Liver (tissue), 9 donors: Measurements from ENCODE around the gene HMSD. TPM values are rescaled to one million over a fixed set of nuclear protein-coding genes. Genes with fewer than 3 reads are reported as not detected.

ENCODE experiments used
- DNase-seq: peaks from one replicate; pipeline ENCODE4 v3.0.0-alpha.2; 2017; ENCODE audit warnings: low spot score
- H3K27ac ChIP-seq, 2 donors: one replicate each; pipeline ENCODE4 v1.7.0; 2013; ENCODE audit warnings: inconsistent platforms in 2 of 2, low read length in 2 of 2, control low read depth in 1 of 2, low read depth in 1 of 2, mild to moderate bottlenecking in 1 of 2
- H3K27me3 ChIP-seq, 4 donors: one replicate each; pipeline versions ENCODE4 v1.6.1 to v1.7.0; 2013; ENCODE audit warnings: low read length in 3 of 4, inconsistent platforms in 1 of 4, mild to moderate bottlenecking in 1 of 4, moderate library complexity in 1 of 4; ENCODE audit not compliant: control insufficient read depth in 4 of 4, insufficient read depth in 4 of 4
- H3K36me3 ChIP-seq, 4 donors: one replicate each; pipeline versions ENCODE4 v1.6.1 to v1.7.0; 2013; ENCODE audit warnings: low read length in 3 of 4, mild to moderate bottlenecking in 3 of 4, low read depth in 1 of 4, moderate library complexity in 1 of 4; ENCODE audit not compliant: control insufficient read depth in 4 of 4, insufficient read depth in 3 of 4
- H3K4me1 ChIP-seq, 4 donors: one replicate each; pipeline versions ENCODE4 v1.6.1 to v1.7.0; 2013; ENCODE audit warnings: low read length in 3 of 4, mild to moderate bottlenecking in 3 of 4, moderate library complexity in 1 of 4; ENCODE audit not compliant: control insufficient read depth in 4 of 4, insufficient read depth in 4 of 4
- H3K4me3 ChIP-seq, 3 donors: one replicate each; pipeline versions ENCODE4 v1.6.1 to v1.7.0; 2013; ENCODE audit warnings: low read length in 3 of 3, control low read depth in 1 of 3, low read depth in 1 of 3, mild to moderate bottlenecking in 1 of 3
- H3K9ac ChIP-seq, 2 donors: one replicate each; pipeline ENCODE4 v1.7.0; 2013; ENCODE audit warnings: low read length in 2 of 2, mild to moderate bottlenecking in 2 of 2, moderate library complexity in 2 of 2, control low read depth in 1 of 2, low read depth in 1 of 2
- H3K9me3 ChIP-seq, 4 donors: one replicate each; pipeline versions ENCODE4 v1.6.1 to v1.7.0; 2013; ENCODE audit warnings: low read length in 3 of 4; ENCODE audit not compliant: control insufficient read depth in 4 of 4
- ATF3 ChIP-seq: IDR thresholded peaks from 2 replicates; pipeline ENCODE4 v1.6.1; 2016; ENCODE audit warnings: antibody characterized with exemption
- CTCF ChIP-seq: fragments of 150-350 bp; IDR thresholded peaks from 2 replicates; pipeline ENCODE4 v1.5.1; 2017; ENCODE audit warnings: improper control_type of control experiment, low read depth, low read length; ENCODE audit not compliant: missing input control
- EGR1 ChIP-seq, 2 donors: IDR thresholded peaks; 2 replicates each; pipeline ENCODE4 v1.6.1; 2016 to 2018; ENCODE audit warnings: antibody characterized with exemption in 2 of 2, low read depth in 2 of 2
- FOXA1 ChIP-seq: IDR thresholded peaks from 2 replicates; pipeline ENCODE4 v1.6.1; 2016; ENCODE audit warnings: antibody characterized with exemption
- GABPA ChIP-seq, 2 donors: IDR thresholded peaks in 1 of 2; conservative IDR thresholded peaks in 1 of 2; 2 replicates each; pipeline ENCODE4 v1.6.1; 2016; ENCODE audit warnings: antibody characterized with exemption in 2 of 2, mild to moderate bottlenecking in 1 of 2, moderate library complexity in 1 of 2
- HNF4A ChIP-seq, 2 donors: conservative IDR thresholded peaks; 2 replicates each; pipeline ENCODE4 v1.6.1; 2016; ENCODE audit warnings: antibody characterized with exemption in 2 of 2, mild to moderate bottlenecking in 2 of 2
- HNF4G ChIP-seq: IDR thresholded peaks from 2 replicates; pipeline ENCODE4 v1.6.1; 2016; ENCODE audit warnings: antibody characterized with exemption
- JUND ChIP-seq, 2 donors: IDR thresholded peaks; 2 replicates each; pipeline ENCODE4 v1.6.1; 2016; ENCODE audit warnings: antibody characterized with exemption in 2 of 2
- MAX ChIP-seq: IDR thresholded peaks from 2 replicates; pipeline ENCODE4 v1.6.1; 2016; ENCODE audit warnings: antibody characterized with exemption
- NR2F2 ChIP-seq: IDR thresholded peaks from 2 replicates; pipeline ENCODE4 v1.6.1; 2016; ENCODE audit warnings: antibody characterized with exemption
- RAD21 ChIP-seq, 2 donors: IDR thresholded peaks; 2 replicates each; pipeline ENCODE4 v1.6.1; 2016; ENCODE audit warnings: antibody characterized with exemption in 2 of 2, mild to moderate bottlenecking in 2 of 2
- REST ChIP-seq: IDR thresholded peaks from 2 replicates; pipeline ENCODE4 v1.6.1; 2016; ENCODE audit warnings: antibody characterized with exemption, mild to moderate bottlenecking
- RXRA ChIP-seq, 2 donors: IDR thresholded peaks; 2 replicates each; pipeline ENCODE4 v1.6.1; 2017 to 2018; ENCODE audit warnings: antibody characterized with exemption in 2 of 2, mild to moderate bottlenecking in 1 of 2
- SP1 ChIP-seq: IDR thresholded peaks from 2 replicates; pipeline ENCODE4 v1.6.1; 2018; ENCODE audit warnings: antibody characterized with exemption, mild to moderate bottlenecking
- TAF1 ChIP-seq: conservative IDR thresholded peaks from 2 replicates; pipeline ENCODE4 v1.6.1; 2016; ENCODE audit warnings: antibody characterized with exemption, mild to moderate bottlenecking
- YY1 ChIP-seq: IDR thresholded peaks from 2 replicates; pipeline ENCODE4 v1.6.1; 2016; ENCODE audit warnings: antibody characterized with exemption, mild to moderate bottlenecking
- ZBTB33 ChIP-seq: IDR thresholded peaks from 2 replicates; pipeline ENCODE4 v1.6.1; 2016; ENCODE audit warnings: antibody characterized with exemption
- WGBS: extraction: QIAGEN DNeasy Blood & Tissue Kit; methylation state at CpG from one replicate; pipeline ENCODE4 v1.1.7; 2013; 5-methylcytosine and 5-hydroxymethylcytosine counted together
- polyA plus RNA-seq, 2 donors: library from polyadenylated mRNA; stranded (reverse) in 1 of 2; unstranded in 1 of 2; fragments of 200-250 nt in 1 of 2; fragments of >200 nt in 1 of 2; fragmentation: Nextera tagmentation in 1 of 2; extraction: Ambion mirVana in 1 of 2; gene quantifications; one replicate each; pipeline versions ENCODE4 v1.2.1 to v1.2.3, GENCODE V29; 2013 to 2015
- total RNA-seq, 2 donors: library from RNA; depleted of rRNA; stranded (reverse); fragments of >200 nt; gene quantifications; one replicate each; pipeline ENCODE4 v1.2.3, GENCODE V29; 2014
- donor health status: healthy.
- donor health status: healthy.
- donor health status: healthy.
- donor health status: healthy.
- donor health status: healthy.

The HMSD gene
- total and polyA plus RNA-seq, 4 donors = 0.13 to 0.28 (median 0.14) TPM; not detected in 1

- 48% methylated on average over 1 of the region's 1 CpG for WGBS
- DNase-seq = no peak
- TF ChIP-seq JUND (IDR thresholded peaks at IDR 0.05) (no peak), YY1 (no peak), FOXA1 (no peak), EGR1 (IDR thresholded peaks at IDR 0.05; ENCODE audit: low read depth in 2 of 2) (no peak), TAF1 (no peak), MAX (no peak), CTCF (no peak), NR2F2 (no peak), ZBTB33 (no peak), SP1 (no peak), RXRA (IDR thresholded peaks at IDR 0.05) (no peak), HNF4A (conservative IDR thresholded peaks at IDR 0.05) (no peak), REST (no peak)
- no peaks in the 10 kb centered on the region for H3K27me3 ChIP-seq
- H3K4me1 ChIP-seq = peaks cover 7 to 23% (median 18%) of the 10 kb centered on the region in 4 donors
- H3K9ac ChIP-seq = no peak overlapping the region
- no peak overlapping the region for H3K4me3 ChIP-seq
- no peaks in the 10 kb centered on the region for H3K36me3 ChIP-seq
- no peak overlapping the region for H3K27ac ChIP-seq
- no peaks in the 10 kb centered on the region for H3K9me3 ChIP-seq
Observed at GRCh38 chr18:63962137-63962536, 13.0 kb downstream of the HMSD start.

GRCh38 chr18:63963615-63964256 is 14.6 kb downstream of the HMSD start:
- Histone ChIP-seq H3K27me3 (no peaks in the 10 kb centered on the region), H3K27ac (no peak overlapping the region), H3K9me3 (no peaks in the 10 kb centered on the region), H3K36me3 (no peaks in the 10 kb centered on the region), H3K9ac (peak overlapping the region in 1 of 2 donors; percentile 11), H3K4me1 (peaks cover 7 to 23% (median 18%) of the 10 kb centered on the region in 4 donors), H3K4me3 (no peak overlapping the region)
- no peak for DNase-seq
- 47% methylated on average over 1 of the region's 1 CpG for WGBS
- TF ChIP-seq JUND (IDR thresholded peaks at IDR 0.05) (peak in 1 of 2 donors; percentile 25), MAX (no peak), EGR1 (IDR thresholded peaks at IDR 0.05; ENCODE audit: low read depth in 2 of 2) (no peak), ATF3 (no peak), NR2F2 (no peak), RAD21 (IDR thresholded peaks at IDR 0.05) (peak; percentile 92 to 93), HNF4G (peak; percentile 64), GABPA (IDR thresholded peaks at IDR 0.05 in 1 of 2, conservative IDR thresholded peaks at IDR 0.05 in 1 of 2) (no peak), YY1 (no peak), CTCF (peak; percentile 88), SP1 (peak; percentile 45), ZBTB33 (no peak), FOXA1 (peak; percentile 43), HNF4A (conservative IDR thresholded peaks at IDR 0.05) (peak; percentile 77 to 91)
